ENCODE data around the gene CARD14. TPM values are rescaled to one million over a fixed set of nuclear protein-coding genes. Genes with fewer than 3 reads are reported as not detected.

The CARD14 gene
- total and polyA plus RNA-seq, 2 donors (not counting 1 experiment from before 2014, with no cell fraction given): not detected

DNA sequence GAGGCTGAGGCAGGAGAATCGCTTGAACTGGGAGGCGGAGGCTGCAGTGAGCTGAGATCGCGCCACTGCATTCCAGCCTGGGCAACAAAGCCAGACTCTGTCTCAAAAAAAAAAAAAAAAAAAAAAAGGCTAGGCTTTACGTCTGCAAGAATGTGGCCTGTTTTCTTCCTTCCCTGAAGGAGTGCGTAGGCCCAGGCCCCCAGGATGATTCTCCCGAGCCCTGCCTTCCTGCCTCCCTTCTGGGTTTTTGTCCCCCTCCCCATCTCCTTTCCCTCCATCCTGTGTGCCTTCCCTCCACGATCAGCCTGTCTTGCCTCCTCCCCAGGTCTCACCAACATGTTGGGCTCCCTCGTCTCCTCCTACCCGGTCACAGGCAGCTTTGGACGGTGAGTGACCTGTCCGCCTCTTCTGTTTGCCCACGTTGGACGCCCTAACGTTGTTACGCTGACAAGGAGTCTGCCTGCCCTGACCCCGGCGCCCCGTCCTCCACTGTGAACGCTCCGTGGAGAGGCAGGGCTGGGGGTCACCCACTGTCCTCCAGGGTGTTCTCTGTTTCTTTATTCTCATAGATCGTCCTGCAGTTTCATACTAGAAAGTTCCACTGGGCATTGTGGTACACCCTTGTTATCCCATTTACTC is 75.2 kb downstream of the CARD14 start:
- Histone ChIP-seq H2AFZ (ENCODE audit: insufficient read depth, low read depth, low read length, poor library complexity, severe bottlenecking) (no peak overlapping the region), H4K20me1 (ENCODE audit: control insufficient read depth, insufficient read depth, low read length, poor library complexity, severe bottlenecking) (no peaks in the 10 kb centered on the region), H3K27me3 (replicated peaks in 1 of 4; ENCODE audit: control extremely low read depth in 1 of 4, control insufficient read depth in 3 of 4, insufficient read depth in 4 of 4, low read length in 3 of 4) (no peaks in the 10 kb centered on the region), H3K4me2 (replicated peaks; ENCODE audit: low read depth, low read length, poor library complexity, severe bottlenecking) (no peak overlapping the region), H3K4me3 (ENCODE audit: control extremely low read depth in 1 of 5, extremely low read depth in 1 of 5, insufficient read depth in 1 of 5, low read depth in 2 of 5, low read length in 4 of 5) (no peak overlapping the region), H3K9ac (ENCODE audit: low read length) (no peak overlapping the region), H3K9me3 (ENCODE audit: control extremely low read depth in 1 of 3, control insufficient read depth in 2 of 3, insufficient read depth in 1 of 3, low read length in 2 of 3) (peaks cover 0 to 3% (median 0%) of the 10 kb centered on the region in 3 donors), H3K4me1 (ENCODE audit: control insufficient read depth in 2 of 2, insufficient read depth in 2 of 2, low read length in 2 of 2) (no peaks in the 10 kb centered on the region), H3K36me3 (replicated peaks in 1 of 2; ENCODE audit: control extremely low read depth in 1 of 2, control insufficient read depth in 1 of 2, extremely low read depth in 1 of 2, insufficient read depth in 2 of 2, low read length in 1 of 2) (no peaks in the 10 kb centered on the region), H3K27ac (ENCODE audit: low read length in 2 of 2) (no peak overlapping the region), H3K79me2 (ENCODE audit: control insufficient read depth, insufficient read depth, low read length) (no peaks in the 10 kb centered on the region)
- TF ChIP-seq, protein P1, sequence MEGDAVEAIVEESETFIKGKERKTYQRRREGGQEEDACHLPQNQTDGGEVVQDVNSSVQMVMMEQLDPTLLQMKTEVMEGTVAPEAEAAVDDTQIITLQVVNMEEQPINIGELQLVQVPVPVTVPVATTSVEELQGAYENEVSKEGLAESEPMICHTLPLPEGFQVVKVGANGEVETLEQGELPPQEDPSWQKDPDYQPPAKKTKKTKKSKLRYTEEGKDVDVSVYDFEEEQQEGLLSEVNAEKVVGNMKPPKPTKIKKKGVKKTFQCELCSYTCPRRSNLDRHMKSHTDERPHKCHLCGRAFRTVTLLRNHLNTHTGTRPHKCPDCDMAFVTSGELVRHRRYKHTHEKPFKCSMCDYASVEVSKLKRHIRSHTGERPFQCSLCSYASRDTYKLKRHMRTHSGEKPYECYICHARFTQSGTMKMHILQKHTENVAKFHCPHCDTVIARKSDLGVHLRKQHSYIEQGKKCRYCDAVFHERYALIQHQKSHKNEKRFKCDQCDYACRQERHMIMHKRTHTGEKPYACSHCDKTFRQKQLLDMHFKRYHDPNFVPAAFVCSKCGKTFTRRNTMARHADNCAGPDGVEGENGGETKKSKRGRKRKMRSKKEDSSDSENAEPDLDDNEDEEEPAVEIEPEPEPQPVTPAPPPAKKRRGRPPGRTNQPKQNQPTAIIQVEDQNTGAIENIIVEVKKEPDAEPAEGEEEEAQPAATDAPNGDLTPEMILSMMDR (IDR thresholded peaks at IDR 0.05): no peak
- no peak for TF ChIP-seq EZH2 (IDR thresholded peaks at IDR 0.05; ENCODE audit: borderline replicate concordance, insufficient read depth, low read depth, low read length, poor library complexity, severe bottlenecking)
- intact Hi-C loops (cut with micrococcal nuclease): no loop called here
- DNase-seq: no peak
- H3K27ac Mint-ChIP-seq: no peak overlapping the region
- CTCF ChIA-PET: no interaction called here
- WGBS (ENCODE audit: insufficient coverage): 96% methylated on average over 22 of the region's 22 CpGs
- POLR2A ChIA-PET: no interaction called here
- H3K4me3 Mint-ChIP-seq: no peak overlapping the region
- no peaks in the 10 kb centered on the region for H3K27me3 Mint-ChIP-seq
- no peak for ATAC-seq (ENCODE audit: low read depth)
- H3K4me1 Mint-ChIP-seq: no peaks in the 10 kb centered on the region
- no peaks in the 10 kb centered on the region for H3K9me3 Mint-ChIP-seq (ENCODE audit: insufficient read depth)

DNA sequence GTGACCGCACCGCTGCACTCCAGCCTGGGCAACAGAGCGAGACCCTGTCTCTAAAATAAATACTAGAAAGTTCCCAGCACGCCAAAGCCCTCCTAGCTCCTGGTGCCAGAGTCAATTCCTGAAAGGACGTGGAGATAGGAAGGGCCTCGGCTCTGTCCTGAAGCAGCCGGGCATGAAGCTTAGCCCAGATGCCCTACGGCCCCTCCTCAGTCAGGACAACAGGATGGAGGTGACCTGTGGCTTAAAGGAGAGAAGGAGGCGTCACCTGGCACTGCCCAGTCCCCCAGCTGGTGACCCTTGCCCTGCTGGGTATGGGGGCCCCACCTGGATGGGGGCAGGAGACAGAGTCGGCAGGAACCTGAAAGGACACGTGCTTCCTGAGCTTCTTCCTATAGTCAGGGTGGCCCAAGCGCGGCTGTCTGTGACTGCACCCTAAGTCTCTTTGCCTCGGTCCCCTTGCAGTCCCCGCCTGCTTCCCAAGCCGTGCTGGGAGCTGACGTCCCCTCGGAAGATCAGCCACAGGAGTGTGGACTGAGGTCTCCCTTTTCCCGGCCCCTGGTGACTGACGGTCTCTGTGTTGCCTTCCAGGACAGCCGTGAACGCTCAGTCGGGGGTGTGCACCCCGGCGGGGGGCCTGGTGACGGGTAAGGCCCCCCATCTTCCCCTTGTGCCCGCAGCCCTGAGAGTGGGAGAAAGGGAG is 75.9 kb downstream of the CARD14 start:
- Mint-ChIP-seq H3K4me1 (no peaks in the 10 kb centered on the region), H3K27me3 (no peaks in the 10 kb centered on the region), H3K27ac (no peak overlapping the region), H3K4me3 (no peak overlapping the region), H3K9me3 (ENCODE audit: insufficient read depth) (no peaks in the 10 kb centered on the region)
- Histone ChIP-seq H3K4me3 (ENCODE audit: control extremely low read depth in 1 of 5, extremely low read depth in 1 of 5, insufficient read depth in 1 of 5, low read depth in 2 of 5, low read length in 4 of 5) (no peak overlapping the region), H3K9me3 (ENCODE audit: control extremely low read depth in 1 of 3, control insufficient read depth in 2 of 3, insufficient read depth in 1 of 3, low read length in 2 of 3) (peaks cover 0 to 3% (median 0%) of the 10 kb centered on the region in 3 donors), H3K4me2 (replicated peaks; ENCODE audit: low read depth, low read length, poor library complexity, severe bottlenecking) (no peak overlapping the region), H3K36me3 (replicated peaks in 1 of 2; ENCODE audit: control extremely low read depth in 1 of 2, control insufficient read depth in 1 of 2, extremely low read depth in 1 of 2, insufficient read depth in 2 of 2, low read length in 1 of 2) (no peaks in the 10 kb centered on the region), H2AFZ (ENCODE audit: insufficient read depth, low read depth, low read length, poor library complexity, severe bottlenecking) (no peak overlapping the region), H3K27me3 (replicated peaks in 1 of 4; ENCODE audit: control extremely low read depth in 1 of 4, control insufficient read depth in 3 of 4, insufficient read depth in 4 of 4, low read length in 3 of 4) (no peaks in the 10 kb centered on the region), H3K79me2 (ENCODE audit: control insufficient read depth, insufficient read depth, low read length) (no peaks in the 10 kb centered on the region), H3K4me1 (ENCODE audit: control insufficient read depth in 2 of 2, insufficient read depth in 2 of 2, low read length in 2 of 2) (no peaks in the 10 kb centered on the region), H3K27ac (ENCODE audit: low read length in 2 of 2) (no peak overlapping the region), H4K20me1 (ENCODE audit: control insufficient read depth, insufficient read depth, low read length, poor library complexity, severe bottlenecking) (no peaks in the 10 kb centered on the region), H3K9ac (ENCODE audit: low read length) (no peak overlapping the region)
- TF ChIP-seq, protein P1 (IDR thresholded peaks at IDR 0.05): no peak
- no peak for TF ChIP-seq EZH2 (IDR thresholded peaks at IDR 0.05; ENCODE audit: borderline replicate concordance, insufficient read depth, low read depth, low read length, poor library complexity, severe bottlenecking)
- CTCF ChIA-PET: no interaction called here
- ATAC-seq (ENCODE audit: low read depth): no peak
- WGBS (ENCODE audit: insufficient coverage): 89% methylated on average over 26 of the region's 27 CpGs
- POLR2A ChIA-PET: no interaction called here
- intact Hi-C loops (cut with micrococcal nuclease): no loop called here
- DNase-seq: no peak

Data from B cell (primary cell).